ENCODE measurements around the gene ANKS1B.

- TF ChIP-seq CTCF (IDR thresholded peaks at IDR 0.05) (no peak), POLR2A (IDR thresholded peaks at IDR 0.05) (no peak)
These were observed 632.5 kb downstream of the ANKS1B start for GRCh38 chr12:99352269-99352668.

All from Peyer's patch (tissue), 4 donors.